Gastrocnemius medialis (tissue), 4 donors: ENCODE results near the gene OIP5.

Source experiments
- CTCF ChIP-seq, 5 experiments: fragments of 450-650 bp in 3 of 5; fragments of 200-600 bp in 2 of 5; sonication (generic) in 2 of 5; IDR thresholded peaks in 4 of 5; conservative IDR thresholded peaks in 1 of 5; 1 replicate in 4 of 5; 2 replicates in 1 of 5; pipeline ENCODE4 v1.5.1; 2016 to 2019; ENCODE audit warnings: antibody characterized with exemption in 5 of 5, mild to moderate bottlenecking in 3 of 5, moderate library complexity in 3 of 5
- POLR2A ChIP-seq, 2 donors: fragments of 450-650 bp; IDR thresholded peaks; one replicate each; pipeline ENCODE4 v1.6.1; 2017; ENCODE audit warnings: antibody characterized with exemption in 2 of 2, mild to moderate bottlenecking in 2 of 2, moderate library complexity in 2 of 2

DNA sequence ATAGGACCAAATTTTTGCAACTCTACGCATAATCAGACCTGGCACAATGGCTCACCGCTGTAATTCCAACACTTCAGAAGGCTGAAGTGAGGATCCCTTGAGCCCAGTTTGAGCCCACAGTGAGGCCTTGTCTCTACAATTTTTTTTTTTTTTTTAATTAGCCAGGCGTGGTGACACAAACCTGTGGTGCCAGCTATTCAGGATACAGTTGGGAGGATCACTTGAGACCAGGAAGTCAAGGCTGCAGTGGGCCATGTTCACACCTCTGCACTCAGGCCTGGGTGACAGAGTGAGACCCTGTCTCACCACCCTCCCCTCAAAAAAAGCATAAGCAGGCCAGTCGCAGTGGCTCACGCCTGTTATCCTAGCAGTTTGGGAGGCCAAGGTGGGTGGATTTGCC lies 24.7 kb downstream of the OIP5 start:
- TF ChIP-seq CTCF (IDR thresholded peaks at IDR 0.05 in 4 of 5, conservative IDR thresholded peaks at IDR 0.05 in 1 of 5), result no peak
- TF ChIP-seq POLR2A (IDR thresholded peaks at IDR 0.05), result no peak
